ENCODE measurements around the gene CLEC4F. TPM values are rescaled to one million over a fixed set of nuclear protein-coding genes. Genes with fewer than 3 reads are reported as not detected.

CLEC4F gene
- polyA plus RNA-seq, 12 donors = 0.08 to 0.57 (median 0.33) TPM; not detected in 4

Other genes starting within 250 kb of the CLEC4F start
- 10 to 100 TPM in 1 of 12 donors, 1 to 10 TPM in 10, not detected in 1; 1.8 to 11.6 (median 2.7) TPM for gene ADD2, start 52.4 kb downstream of the CLEC4F start, polyA plus RNA-seq (ENCODE audit: insufficient read length in 12 of 12)
- not detected for gene FIGLA, start 30.0 kb downstream of the CLEC4F start, polyA plus RNA-seq (ENCODE audit: insufficient read length in 12 of 12)
- gene CD207, start 15.2 kb upstream of the CLEC4F start, polyA plus RNA-seq (ENCODE audit: insufficient read length in 12 of 12) = 1 to 10 TPM in 1 of 12 donors, under 1 TPM in 6, not detected in 5; 0.11 to 3.2 (median 0.27) TPM
- 1 to 10 TPM in 10 of 12 donors, not detected in 2; 1.5 to 4.0 (median 2.2) TPM for gene VAX2, start 80.0 kb upstream of the CLEC4F start, polyA plus RNA-seq (ENCODE audit: insufficient read length in 12 of 12)
- 1 to 10 TPM in 7 of 12 donors, under 1 TPM in 3, not detected in 2; 0.71 to 2.9 (median 1.5) TPM for gene ATP6V1B1, start 115.3 kb upstream of the CLEC4F start, polyA plus RNA-seq (ENCODE audit: insufficient read length in 12 of 12)
- 1 to 10 TPM in 8 of 12 donors, under 1 TPM in 2, not detected in 2; 0.71 to 2.6 (median 1.3) TPM for gene ANKRD53, start 158.0 kb upstream of the CLEC4F start, polyA plus RNA-seq (ENCODE audit: insufficient read length in 12 of 12)
- 10 to 100 TPM in 11 of 12 donors, not detected in 1; 31.9 to 51.4 (median 41.5) TPM for gene TEX261, start 174.3 kb upstream of the CLEC4F start, polyA plus RNA-seq (ENCODE audit: insufficient read length in 12 of 12)
- gene NAGK, start 248.0 kb upstream of the CLEC4F start, polyA plus RNA-seq (ENCODE audit: insufficient read length in 12 of 12) = 100 to 1,000 TPM in 1 of 12 donors, 10 to 100 TPM in 10, not detected in 1; 54.2 to 115 (median 67.5) TPM